Muscle layer of colon (tissue), 2 donors: ENCODE results near the gene NOC2L.

Experiments
- H3K27ac ChIP-seq: one replicate; pipeline ENCODE4 v1.7.0; 2013; ENCODE audit warnings: low read depth, mild to moderate bottlenecking, low read length, moderate library complexity
- H3K27me3 ChIP-seq, 2 donors: one replicate each; pipeline ENCODE4 v1.7.0; 2013; ENCODE audit warnings: low read length in 2 of 2, mild to moderate bottlenecking in 2 of 2; ENCODE audit not compliant: insufficient read depth in 2 of 2, control insufficient read depth in 1 of 2
- H3K36me3 ChIP-seq: one replicate; pipeline ENCODE4 v1.7.0; 2013; ENCODE audit warnings: mild to moderate bottlenecking, low read length; ENCODE audit not compliant: insufficient read depth
- H3K4me1 ChIP-seq: one replicate; pipeline ENCODE4 v1.7.0; 2013; ENCODE audit warnings: mild to moderate bottlenecking, low read length; ENCODE audit not compliant: insufficient read depth
- H3K4me3 ChIP-seq, 2 donors: one replicate each; pipeline ENCODE4 v1.7.0; 2013; ENCODE audit warnings: low read length in 2 of 2, low read depth in 1 of 2, mild to moderate bottlenecking in 1 of 2, moderate library complexity in 1 of 2
- H3K9ac ChIP-seq: one replicate; pipeline ENCODE4 v1.7.0; 2013; ENCODE audit warnings: low read length
- H3K9me3 ChIP-seq: one replicate; pipeline ENCODE4 v1.7.0; 2013; ENCODE audit warnings: mild to moderate bottlenecking, low read length
- donor health status: abdominal sarcoma.
- donor health status: Adenocarcinoma of cecum.

Gene NOC2L

GRCh38 chr1:936348-937264 lies 22.4 kb downstream of the NOC2L start:
- Histone ChIP-seq H3K36me3 (no peaks in the 10 kb centered on the region), H3K4me1 (peaks cover 13% of the 10 kb centered on the region), H3K9ac (no peak overlapping the region), H3K27ac (no peak overlapping the region), H3K9me3 (no peaks in the 10 kb centered on the region), H3K4me3 (no peak overlapping the region), H3K27me3 (peaks cover 13 to 83% of the 10 kb centered on the region in 2 donors)

DNA sequence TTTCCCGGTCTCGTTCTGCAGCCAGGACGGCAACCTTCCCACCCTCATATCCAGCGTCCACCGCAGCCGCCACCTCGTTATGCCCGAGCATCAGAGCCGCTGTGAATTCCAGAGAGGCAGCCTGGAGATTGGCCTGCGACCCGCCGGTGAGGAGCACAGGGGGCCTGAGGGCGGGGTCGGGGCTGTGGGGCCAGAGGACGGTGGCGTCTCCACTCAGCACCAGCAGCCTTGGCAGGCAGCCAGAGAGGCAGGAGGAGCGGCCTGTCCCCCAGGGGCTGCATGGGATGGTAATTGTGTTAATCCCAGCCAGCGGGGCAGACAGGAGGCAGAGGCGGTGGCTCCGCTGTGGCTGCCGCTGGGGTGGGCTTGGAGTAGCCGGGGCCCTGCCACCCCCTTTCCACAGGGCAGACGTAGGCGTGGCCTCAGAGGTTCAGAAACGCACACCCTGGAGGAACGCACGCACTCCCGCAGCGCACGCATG lies 23.3 kb downstream of the NOC2L start:
- H3K4me3 ChIP-seq, result no peak overlapping the region
- no peak overlapping the region for H3K9ac ChIP-seq
- peaks cover 5% of the 10 kb centered on the region for H3K4me1 ChIP-seq
- H3K27ac ChIP-seq, result no peak overlapping the region
- no peaks in the 10 kb centered on the region for H3K36me3 ChIP-seq
- peaks cover 13 to 75% of the 10 kb centered on the region in 2 donors for H3K27me3 ChIP-seq
- H3K9me3 ChIP-seq, result no peaks in the 10 kb centered on the region

DNA sequence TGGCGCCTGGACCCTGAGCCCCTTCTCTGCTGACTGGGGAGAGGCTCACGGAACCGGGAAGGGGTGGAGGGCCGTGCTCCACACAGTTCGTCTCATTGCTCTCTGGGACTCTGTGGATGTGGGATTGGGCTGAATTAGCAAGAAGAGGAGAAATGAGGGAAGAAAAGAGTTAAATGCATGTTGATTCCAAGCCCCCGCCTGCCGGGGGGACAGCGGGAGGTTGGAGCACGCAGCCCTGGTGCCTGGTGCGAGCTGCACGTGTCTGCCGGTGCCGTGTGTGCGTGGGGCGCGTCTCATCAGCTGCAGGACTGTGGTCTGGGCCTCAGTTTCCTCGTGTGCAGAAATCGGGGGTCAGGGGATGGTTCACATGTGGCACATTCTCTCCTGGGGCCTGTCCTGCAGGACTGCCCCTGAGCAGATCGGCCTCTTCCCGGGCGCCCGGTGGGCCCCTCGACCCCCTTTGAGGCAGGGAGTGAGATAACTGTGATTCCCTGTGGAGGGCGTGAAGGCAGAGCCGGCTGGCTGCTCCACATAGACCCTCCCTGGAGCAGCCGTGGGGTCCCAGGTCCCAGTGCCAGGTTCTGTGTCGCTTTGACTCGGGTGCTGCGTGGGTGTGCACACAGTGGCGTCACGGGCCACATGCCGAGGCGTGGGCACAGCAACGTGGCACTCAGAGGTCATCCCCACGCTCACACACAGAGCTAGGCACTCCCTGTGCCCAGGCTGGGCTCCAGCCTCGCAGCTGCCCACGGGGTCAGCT lies 23.9 kb downstream of the NOC2L start:
- no peaks in the 10 kb centered on the region for H3K36me3 ChIP-seq
- no peaks in the 10 kb centered on the region for H3K9me3 ChIP-seq
- H3K27me3 ChIP-seq, result peaks cover 13 to 70% of the 10 kb centered on the region in 2 donors
- H3K4me3 ChIP-seq, result no peak overlapping the region
- no peaks in the 10 kb centered on the region for H3K4me1 ChIP-seq
- H3K27ac ChIP-seq, result no peak overlapping the region
- H3K9ac ChIP-seq, result no peak overlapping the region

- Histone ChIP-seq H3K9me3 (no peaks in the 10 kb centered on the region), H3K9ac (no peak overlapping the region), H3K36me3 (no peaks in the 10 kb centered on the region), H3K27ac (no peak overlapping the region), H3K4me3 (no peak overlapping the region), H3K4me1 (no peaks in the 10 kb centered on the region), H3K27me3 (peaks cover 1 to 58% of the 10 kb centered on the region in 2 donors)
Observed at GRCh38 chr1:933603-933940, 25.5 kb downstream of the NOC2L start.

GRCh38 chr1:932776-933602 lies 26.1 kb downstream of the NOC2L start:
- Histone ChIP-seq H3K4me1 (no peaks in the 10 kb centered on the region), H3K27ac (no peak overlapping the region), H3K4me3 (no peak overlapping the region), H3K9me3 (no peaks in the 10 kb centered on the region), H3K9ac (no peak overlapping the region), H3K27me3 (peaks cover 0 to 55% of the 10 kb centered on the region in 2 donors), H3K36me3 (no peaks in the 10 kb centered on the region)

GRCh38 chr1:932173-932510 lies 26.9 kb downstream of the NOC2L start:
- H3K27me3 ChIP-seq, result peaks cover 0 to 57% of the 10 kb centered on the region in 2 donors
- no peaks in the 10 kb centered on the region for H3K4me1 ChIP-seq
- H3K36me3 ChIP-seq, result no peaks in the 10 kb centered on the region
- H3K9ac ChIP-seq, result no peak overlapping the region
- H3K27ac ChIP-seq, result no peak overlapping the region
- no peak overlapping the region for H3K4me3 ChIP-seq
- no peaks in the 10 kb centered on the region for H3K9me3 ChIP-seq

DNA sequence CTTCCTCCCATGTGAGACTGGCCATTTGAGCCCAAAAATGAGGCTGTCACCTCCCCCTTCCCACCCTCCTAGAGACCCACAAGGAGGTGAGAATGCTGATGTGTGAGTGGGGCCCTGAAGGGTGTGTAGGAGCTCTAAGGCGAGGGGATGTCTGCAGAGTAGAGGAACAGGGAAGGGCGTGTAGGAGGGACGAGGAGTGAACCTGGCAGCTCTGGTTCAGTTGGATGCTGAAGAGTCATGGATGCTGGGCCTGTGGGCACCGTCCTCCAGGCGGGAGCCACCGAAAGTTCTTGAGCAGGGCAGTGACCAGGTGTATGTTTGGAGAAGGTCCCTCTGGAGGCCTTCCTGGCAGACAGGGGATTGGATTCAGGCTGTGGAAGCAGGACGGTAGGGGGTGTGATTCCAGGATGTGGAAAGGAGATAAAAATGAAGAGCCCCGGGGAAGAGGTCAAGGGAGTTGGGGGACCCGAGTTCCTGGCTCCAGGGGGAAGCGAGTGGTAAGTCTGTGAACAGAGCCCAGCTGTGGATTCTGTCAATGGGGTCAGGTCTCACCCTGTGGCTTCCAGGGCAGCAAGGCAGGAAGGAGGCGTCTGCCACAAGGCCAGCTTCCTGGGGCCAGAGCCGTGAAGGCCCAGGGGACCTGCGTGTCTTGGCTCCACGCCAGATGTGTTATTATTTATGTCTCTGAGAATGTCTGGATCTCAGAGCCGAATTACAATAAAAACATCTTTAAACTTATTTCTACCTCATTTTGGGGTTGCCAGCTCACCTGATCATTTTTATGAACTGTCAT lies 27.5 kb downstream of the NOC2L start:
- Histone ChIP-seq H3K4me3 (no peak overlapping the region), H3K36me3 (no peaks in the 10 kb centered on the region), H3K4me1 (no peaks in the 10 kb centered on the region), H3K27me3 (peaks cover under 1 to 57% of the 10 kb centered on the region in 2 donors), H3K9me3 (no peaks in the 10 kb centered on the region), H3K9ac (no peak overlapping the region), H3K27ac (no peak overlapping the region)

DNA sequence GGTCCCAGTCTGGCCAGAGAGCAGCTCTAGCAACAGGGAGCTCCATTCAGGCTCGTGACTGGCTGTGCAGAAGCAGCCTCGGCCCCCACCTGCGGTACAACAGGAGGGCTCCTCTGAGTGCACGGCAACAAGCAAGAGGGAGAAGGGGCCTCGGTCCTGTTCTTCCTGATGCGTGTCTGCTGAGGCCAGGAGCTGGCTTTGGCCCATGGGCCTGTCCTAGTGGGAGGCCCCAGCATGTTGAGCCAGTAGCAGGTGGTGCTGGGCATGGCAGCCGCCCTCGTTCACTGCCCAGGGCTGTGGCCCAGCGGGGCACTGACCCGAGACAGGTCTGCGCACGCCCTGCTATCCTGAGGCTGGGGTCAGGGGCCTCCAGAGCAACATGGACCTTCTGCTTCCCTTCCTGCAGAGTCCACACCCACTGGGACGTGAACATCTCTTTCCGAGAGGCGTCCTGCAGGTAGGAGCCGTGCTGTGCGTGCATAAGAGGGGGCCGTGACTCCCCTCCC lies 28.4 kb downstream of the NOC2L start:
- Histone ChIP-seq H3K9me3 (no peaks in the 10 kb centered on the region), H3K36me3 (no peaks in the 10 kb centered on the region), H3K4me1 (no peaks in the 10 kb centered on the region), H3K4me3 (no peak overlapping the region), H3K9ac (no peak overlapping the region), H3K27ac (no peak overlapping the region), H3K27me3 (peaks cover 8 to 57% of the 10 kb centered on the region in 2 donors)

DNA sequence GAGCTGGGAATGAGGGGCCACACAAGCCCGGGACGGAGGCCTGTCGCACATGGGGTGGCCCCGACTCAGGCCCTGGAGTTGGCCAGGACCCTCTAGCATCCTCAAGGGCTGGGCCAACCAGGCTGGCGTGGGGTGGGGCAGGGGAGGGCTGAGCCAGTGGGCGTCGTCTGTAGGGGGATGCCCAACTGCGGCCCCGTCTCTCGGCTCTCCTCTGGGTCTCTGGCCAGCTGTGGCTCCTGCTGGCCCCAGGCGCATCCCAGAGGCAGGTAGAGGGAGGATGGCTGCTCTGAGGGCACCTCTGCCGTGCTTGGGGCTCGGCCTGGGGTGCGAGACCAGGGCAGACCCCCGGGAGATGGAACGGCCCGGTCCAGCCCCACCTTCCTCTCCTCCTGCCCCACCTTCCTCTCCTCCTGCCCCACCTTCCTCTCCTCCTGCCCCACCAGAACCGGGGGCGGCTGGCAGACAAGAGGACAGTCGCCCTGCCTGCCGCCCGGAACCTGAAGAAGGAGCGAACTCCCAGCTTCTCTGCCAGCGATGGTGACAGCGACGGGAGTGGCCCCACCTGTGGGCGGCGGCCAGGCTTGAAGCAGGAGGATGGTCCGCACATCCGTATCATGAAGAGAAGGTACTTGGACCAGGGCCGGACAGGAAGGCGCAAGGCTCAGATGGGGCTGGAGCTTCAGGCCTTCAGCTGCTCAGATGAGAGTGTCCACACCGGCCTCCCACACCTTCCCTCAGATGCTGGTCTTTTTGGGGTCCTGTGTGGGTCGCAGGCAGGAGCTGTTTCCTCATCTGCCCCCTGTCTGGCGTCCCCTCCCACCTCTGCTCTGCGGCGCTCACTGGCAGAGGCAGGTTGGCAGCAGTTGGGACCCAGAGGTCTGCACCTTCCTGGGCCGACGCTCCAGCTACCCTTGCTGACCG lies 29.1 kb downstream of the NOC2L start:
- no peaks in the 10 kb centered on the region for H3K4me1 ChIP-seq

More for the DNA sequence above, 29.1 kb downstream of the NOC2L start:
- no peak overlapping the region for H3K9ac ChIP-seq
- peaks cover 8 to 56% of the 10 kb centered on the region in 2 donors for H3K27me3 ChIP-seq
- H3K9me3 ChIP-seq, result no peaks in the 10 kb centered on the region
- H3K4me3 ChIP-seq, result no peak overlapping the region
- no peaks in the 10 kb centered on the region for H3K36me3 ChIP-seq
- no peak overlapping the region for H3K27ac ChIP-seq
